Pancreas (tissue), 10 donors: Measurements from ENCODE around the gene ZC3H18. TPM values are rescaled to one million over a fixed set of nuclear protein-coding genes. Genes with fewer than 3 reads are reported as not detected.

Source experiments
- ATAC-seq, 4 donors: fragments of 200-7000 bp; cut with Tn5 transposase; one replicate each; pipeline versions ENCODE4 v1.8.0 to v1.9.1; 2020; ENCODE audit warnings: mild to moderate bottlenecking in 4 of 4, moderate library complexity in 4 of 4
- DNase-seq, 6 donors: peaks; one replicate each; pipeline ENCODE4 v3.0.0-alpha.2; 2020
- FAIRE-seq: peaks from 2 replicates; lab custom pipeline; 2012; peaks lifted over from hg19 to GRCh38; lab: Jason Lieb, UNC
- H3K27ac ChIP-seq, 4 donors: fragments of 200-600 bp; sonication (generic); 1 replicate in 3 of 4; 2 replicates in 1 of 4; pipeline versions ENCODE4 v1.5.0 to v1.8.0; 2020
- H3K27me3 ChIP-seq, 4 donors: fragments of 200-600 bp; one replicate each; pipeline ENCODE4 v1.8.0; 2021
- H3K36me3 ChIP-seq, 3 donors: fragments of 200-600 bp; sonication (generic) in 1 of 3; one replicate each; pipeline versions ENCODE4 v1.5.0 to v1.8.0; 2020 to 2021
- H3K4me1 ChIP-seq, 3 donors: fragments of 200-600 bp; one replicate each; pipeline ENCODE4 v1.8.0; 2021
- H3K4me3 ChIP-seq, 4 donors: fragments of 200-600 bp; sonication (generic) in 2 of 4; one replicate each; pipeline versions ENCODE4 v1.5.0 to v1.8.0; 2020 to 2021
- H3K9me3 ChIP-seq, 4 donors: fragments of 200-600 bp; one replicate each; pipeline ENCODE4 v1.8.0; 2021
- CTCF ChIP-seq, 4 donors: fragments of 200-600 bp; sonication (generic) in 3 of 4; IDR thresholded peaks; one replicate each; pipeline versions ENCODE4 v1.5.0 to v1.8.0; 2021; ENCODE audit warnings: antibody characterized with exemption in 4 of 4
- WGBS, 2 donors: extraction: QIAGEN DNeasy Blood & Tissue Kit; methylation state at CpG; one replicate each; pipeline ENCODE4 v1.1.7; 2013; 5-methylcytosine and 5-hydroxymethylcytosine counted together
- intact Hi-C, 3 donors: fragments of 100-400 bp; cut with DNase I; formaldehyde crosslinking; loops; one replicate each; pipeline versions ENCODE4 v1.11.1 to v1.14.2; 2022
- polyA plus RNA-seq, 2 donors: library from polyadenylated mRNA; stranded (reverse); fragments of 200-250 nt; gene quantifications; one replicate each; pipeline ENCODE4 v1.2.3, GENCODE V29; 2013
- total RNA-seq, 6 donors: library from RNA; stranded (reverse); fragmentation: NEBNext Ultra II Directional in 4 of 6; extraction: Animal tissue kit (Norgen Biotek cat#: 25700) in 4 of 6; gene quantifications; one replicate each; pipeline versions ENCODE4 v1.2.1 to v1.2.4, GENCODE V29; 2021 to 2023
- donor health status: healthy with polysubstance abuse.
- donor health status: DM: no; HTN: no; CAD: no; lungs with moderate emphysema.
- donor health status: DM: no; HTN: no; CAD: no.
- donor health status: control.
- donor health status: control.
- donor health status: Bipolar disorder and iron deficiency.
- donor health status: DM: yes; HTN: yes; CAD: no.
- donor health status: DM: no; HTN: no; CAD: no.
- donor health status: DM: no; HTN: no; CAD: no.
- donor health status: DM: yes; HTN: yes; CAD: no.

Gene ZC3H18
- total and polyA plus RNA-seq, 8 donors = 12.2 to 27.6 (median 16.8) TPM

GRCh38 chr16:88582912-88583575, 12.8 kb downstream of the ZC3H18 start:
- DNase-seq (no peak), ATAC-seq (no peak), FAIRE-seq (no peak)
- Histone ChIP-seq H3K36me3 (peaks cover 0 to 13% (median 2%) of the 10 kb centered on the region in 3 donors), H3K4me3 (no peak overlapping the region), H3K4me1 (no peaks in the 10 kb centered on the region), H3K27me3 (no peaks in the 10 kb centered on the region), H3K27ac (no peak overlapping the region), H3K9me3 (no peaks in the 10 kb centered on the region)
- 87 to 91% methylated on average over 14 of the region's 14 CpGs for WGBS, 2 donors
- intact Hi-C loops = no loop called here
- no peak for TF ChIP-seq CTCF (IDR thresholded peaks at IDR 0.05)

GRCh38 chr16:88584676-88585075, 14.5 kb downstream of the ZC3H18 start:
- no peak for DNase-seq
- Histone ChIP-seq H3K36me3 (peaks cover 0 to 25% (median 4%) of the 10 kb centered on the region in 3 donors), H3K4me1 (no peaks in the 10 kb centered on the region), H3K27me3 (no peaks in the 10 kb centered on the region), H3K4me3 (no peak overlapping the region), H3K9me3 (no peaks in the 10 kb centered on the region), H3K27ac (no peak overlapping the region)
- FAIRE-seq = no peak
- ATAC-seq = no peak
- 79 to 85% methylated on average over 6 of the region's 6 CpGs for WGBS, 2 donors
- intact Hi-C loops = no loop called here
- no peak for TF ChIP-seq CTCF (IDR thresholded peaks at IDR 0.05)

GRCh38 chr16:88585269-88585668, 15.1 kb downstream of the ZC3H18 start:
- TF ChIP-seq CTCF (IDR thresholded peaks at IDR 0.05) = no peak
- intact Hi-C loops = no loop called here
- FAIRE-seq = no peak
- no peak overlapping the region for H3K27ac ChIP-seq
- H3K4me3 ChIP-seq = no peak overlapping the region
- WGBS, 2 donors = 71 to 76% methylated on average over 8 of the region's 8 CpGs
- H3K9me3 ChIP-seq = no peaks in the 10 kb centered on the region
- H3K36me3 ChIP-seq = peaks cover 0 to 31% (median 4%) of the 10 kb centered on the region in 3 donors
- DNase-seq = no peak
- H3K4me1 ChIP-seq = no peaks in the 10 kb centered on the region
- ATAC-seq = peak in 1 of 4 donors; percentile 24
- H3K27me3 ChIP-seq = no peaks in the 10 kb centered on the region

GRCh38 chr16:88585927-88586581, 15.9 kb downstream of the ZC3H18 start:
- H3K4me1 ChIP-seq = no peaks in the 10 kb centered on the region
- no peak overlapping the region for H3K27ac ChIP-seq
- no peaks in the 10 kb centered on the region for H3K27me3 ChIP-seq
- ATAC-seq = no peak
- FAIRE-seq = no peak
- H3K9me3 ChIP-seq = no peaks in the 10 kb centered on the region
- intact Hi-C loops = no loop called here
- no peak overlapping the region for H3K4me3 ChIP-seq
- H3K36me3 ChIP-seq = peaks cover 0 to 31% (median 4%) of the 10 kb centered on the region in 3 donors
- 91 to 92% methylated on average over 13 of the region's 13 CpGs for WGBS, 2 donors
- no peak for DNase-seq
- no peak for TF ChIP-seq CTCF (IDR thresholded peaks at IDR 0.05)

- no peaks in the 10 kb centered on the region for H3K4me1 ChIP-seq
- TF ChIP-seq CTCF (IDR thresholded peaks at IDR 0.05) = no peak
- FAIRE-seq (no peak), ATAC-seq (no peak), DNase-seq (no peak)
- H3K4me3 ChIP-seq = no peak overlapping the region
- H3K27ac ChIP-seq = no peak overlapping the region
- peaks cover 0 to 32% (median 4%) of the 10 kb centered on the region in 3 donors for H3K36me3 ChIP-seq
- H3K27me3 ChIP-seq = no peaks in the 10 kb centered on the region
- 68 to 88% methylated on average over 4 of the region's 4 CpGs for WGBS, 2 donors
- intact Hi-C loops = no loop called here
- no peaks in the 10 kb centered on the region for H3K9me3 ChIP-seq
Observed at GRCh38 chr16:88588148-88588547, 17.9 kb downstream of the ZC3H18 start.
